ENCODE data around the gene ITGB6.

DNA sequence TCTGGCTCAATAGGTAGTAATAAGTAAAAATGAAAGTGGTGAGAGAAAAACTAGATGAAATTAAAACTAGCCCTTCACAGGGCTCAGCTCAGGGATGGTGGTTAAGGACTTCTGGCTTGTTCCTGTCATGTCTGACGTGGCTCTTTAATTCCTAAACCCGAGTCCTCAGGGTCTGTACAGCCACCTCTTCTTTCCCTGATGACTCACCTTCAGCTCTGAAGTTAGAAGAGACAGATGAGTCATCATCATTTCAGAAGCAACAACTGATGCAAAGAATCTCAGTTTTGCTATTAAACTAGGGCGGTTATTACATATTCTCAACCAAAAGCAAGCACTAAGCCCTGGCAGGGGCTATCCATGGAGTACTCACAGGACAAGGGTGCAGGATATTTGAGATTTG is 24.0 kb upstream of the ITGB6 start:
- TF ChIP-seq, protein P1, sequence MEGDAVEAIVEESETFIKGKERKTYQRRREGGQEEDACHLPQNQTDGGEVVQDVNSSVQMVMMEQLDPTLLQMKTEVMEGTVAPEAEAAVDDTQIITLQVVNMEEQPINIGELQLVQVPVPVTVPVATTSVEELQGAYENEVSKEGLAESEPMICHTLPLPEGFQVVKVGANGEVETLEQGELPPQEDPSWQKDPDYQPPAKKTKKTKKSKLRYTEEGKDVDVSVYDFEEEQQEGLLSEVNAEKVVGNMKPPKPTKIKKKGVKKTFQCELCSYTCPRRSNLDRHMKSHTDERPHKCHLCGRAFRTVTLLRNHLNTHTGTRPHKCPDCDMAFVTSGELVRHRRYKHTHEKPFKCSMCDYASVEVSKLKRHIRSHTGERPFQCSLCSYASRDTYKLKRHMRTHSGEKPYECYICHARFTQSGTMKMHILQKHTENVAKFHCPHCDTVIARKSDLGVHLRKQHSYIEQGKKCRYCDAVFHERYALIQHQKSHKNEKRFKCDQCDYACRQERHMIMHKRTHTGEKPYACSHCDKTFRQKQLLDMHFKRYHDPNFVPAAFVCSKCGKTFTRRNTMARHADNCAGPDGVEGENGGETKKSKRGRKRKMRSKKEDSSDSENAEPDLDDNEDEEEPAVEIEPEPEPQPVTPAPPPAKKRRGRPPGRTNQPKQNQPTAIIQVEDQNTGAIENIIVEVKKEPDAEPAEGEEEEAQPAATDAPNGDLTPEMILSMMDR (IDR thresholded peaks at IDR 0.05; ENCODE audit: control extremely low read depth in 1 of 3, insufficient read depth in 1 of 3, low read depth in 1 of 3, low read length in 3 of 3): no peak
- no peak for TF ChIP-seq TCF12 (IDR thresholded peaks at IDR 0.05; ENCODE audit: low read depth, low read length)

Measured in H1 (cell line).